HG03558 (cell line): ENCODE data around the gene NIPAL3.
"Not testable (repeated sequence)": the region's sequence is repeated elsewhere in the genome, so short reads cannot be mapped to it uniquely, and the experiment has no call there.

Experiments used
- ATAC-seq: cut with Tn5 transposase; IDR thresholded peaks from one replicate; pipeline ENCODE4 v1.9.1; 2021; ENCODE audit warnings: moderate number of reproducible peaks; ENCODE audit not compliant: unreplicated experiment; ENCODE audit errors: extremely low read depth

Gene NIPAL3

DNA sequence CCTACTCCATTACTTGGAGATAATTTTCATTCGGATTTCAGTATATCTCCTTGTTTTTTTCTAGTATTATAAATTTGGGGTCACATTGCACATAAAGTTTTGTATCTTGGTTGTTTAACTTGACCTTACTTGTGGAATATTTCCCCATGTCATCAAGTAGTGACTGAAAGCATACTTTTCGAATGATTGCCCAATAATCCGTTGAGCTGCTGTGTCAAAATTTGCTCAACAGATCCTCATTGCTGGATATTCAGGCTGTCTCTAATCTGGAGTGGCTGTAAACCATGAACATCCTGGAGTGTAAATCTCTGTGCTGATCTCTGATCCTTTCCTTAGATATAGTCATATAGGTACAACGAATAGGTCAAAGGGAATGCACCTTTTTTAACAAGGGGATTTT lies 4.9 kb downstream of the NIPAL3 start:
- ATAC-seq = no peak

DNA sequence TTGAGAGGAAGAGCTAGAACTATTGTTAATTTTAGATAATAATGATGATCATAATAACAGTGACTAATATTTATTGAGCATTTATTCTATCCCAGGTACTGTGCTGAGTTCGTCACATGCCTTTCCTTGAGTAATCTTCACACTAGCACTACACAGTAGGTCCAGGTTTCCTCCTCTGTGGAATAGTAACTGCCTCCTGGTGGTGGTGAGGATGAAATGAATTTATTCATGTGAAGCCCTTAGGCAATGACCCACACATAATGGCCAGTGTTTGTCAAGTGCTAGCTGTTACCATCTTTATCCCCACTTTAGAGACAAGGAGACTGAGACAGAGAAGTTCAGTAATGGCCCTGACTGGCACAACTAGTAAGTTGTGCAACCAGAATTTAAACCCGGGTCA lies 5.9 kb downstream of the NIPAL3 start:
- no peak for ATAC-seq

DNA sequence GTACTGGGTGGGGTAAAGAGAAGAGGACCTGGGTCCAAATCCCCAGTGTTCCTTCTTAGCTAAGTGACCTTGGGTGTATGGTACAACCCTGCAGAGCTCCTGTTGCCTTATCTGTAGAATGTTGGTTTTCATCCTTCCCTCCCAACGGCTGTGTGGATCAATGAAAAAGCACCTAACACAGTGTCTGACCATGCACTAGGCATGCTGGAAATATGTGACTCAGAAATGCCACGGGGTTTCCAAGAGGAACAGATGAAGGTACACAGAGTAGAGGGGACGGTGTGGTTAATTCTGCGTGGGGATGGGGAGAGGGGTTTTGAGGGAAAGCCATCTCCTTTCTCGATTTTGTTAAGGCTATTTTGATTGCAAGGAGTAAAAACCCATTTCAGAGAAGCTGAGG lies 8.6 kb downstream of the NIPAL3 start:
- no peak for ATAC-seq

DNA sequence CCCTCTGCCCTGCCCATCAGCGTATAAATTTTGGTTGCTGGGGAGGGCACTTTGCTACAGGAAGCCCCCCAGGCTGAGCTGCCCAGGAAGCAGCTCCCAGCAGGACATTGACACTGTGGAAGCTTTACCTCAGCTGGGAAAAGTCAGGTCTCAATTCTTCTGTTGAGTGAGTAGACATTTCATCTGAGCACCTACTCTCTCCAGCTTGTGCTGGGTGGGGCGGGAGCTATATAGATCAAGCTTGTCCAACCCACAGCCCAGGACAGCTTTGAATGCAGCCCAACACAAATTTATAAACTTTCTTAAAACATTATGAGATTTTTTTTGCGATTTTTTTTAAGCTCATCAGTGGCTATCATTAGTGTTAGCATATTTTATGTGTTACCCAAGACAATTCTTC lies 9.4 kb downstream of the NIPAL3 start:
- no peak for ATAC-seq

DNA sequence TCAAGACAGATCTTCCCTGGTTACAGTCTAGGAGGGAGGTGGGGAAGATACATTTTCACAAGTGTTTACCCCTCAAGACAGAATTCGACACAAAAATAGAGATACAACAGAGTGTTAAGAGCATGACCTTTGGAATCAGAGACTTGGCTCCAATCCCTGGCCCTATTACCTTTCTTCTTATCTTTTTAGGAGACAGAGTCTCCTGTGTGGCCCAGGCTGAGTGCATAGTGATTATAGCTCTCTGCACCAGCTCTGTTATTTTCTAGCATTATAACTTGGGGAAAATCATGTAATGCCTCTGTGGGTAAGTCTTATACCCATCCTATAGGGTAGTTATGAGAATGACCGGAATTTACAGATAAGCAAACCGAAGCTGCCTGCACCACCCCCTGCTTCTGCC lies 9.8 kb downstream of the NIPAL3 start:
- ATAC-seq = no peak

DNA sequence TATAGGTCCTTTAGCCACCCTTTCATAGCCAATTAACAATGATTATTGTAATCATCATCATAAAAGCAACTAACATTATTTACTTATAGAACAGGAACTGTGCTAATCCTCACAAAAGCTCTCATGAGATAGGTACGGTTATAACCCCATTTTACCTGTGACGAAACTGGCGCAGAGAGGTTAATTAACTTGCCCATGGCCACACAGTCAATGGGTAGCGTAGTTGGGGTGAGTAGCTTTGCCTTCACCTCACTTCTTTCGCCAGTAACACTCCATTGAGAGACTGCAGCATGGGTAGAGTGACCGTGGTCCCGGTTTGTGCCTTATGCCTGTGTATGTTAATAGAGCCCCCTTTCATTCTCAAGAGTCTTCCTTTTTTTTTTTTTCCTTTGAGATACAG lies 10.3 kb downstream of the NIPAL3 start:
- ATAC-seq = no peak

DNA sequence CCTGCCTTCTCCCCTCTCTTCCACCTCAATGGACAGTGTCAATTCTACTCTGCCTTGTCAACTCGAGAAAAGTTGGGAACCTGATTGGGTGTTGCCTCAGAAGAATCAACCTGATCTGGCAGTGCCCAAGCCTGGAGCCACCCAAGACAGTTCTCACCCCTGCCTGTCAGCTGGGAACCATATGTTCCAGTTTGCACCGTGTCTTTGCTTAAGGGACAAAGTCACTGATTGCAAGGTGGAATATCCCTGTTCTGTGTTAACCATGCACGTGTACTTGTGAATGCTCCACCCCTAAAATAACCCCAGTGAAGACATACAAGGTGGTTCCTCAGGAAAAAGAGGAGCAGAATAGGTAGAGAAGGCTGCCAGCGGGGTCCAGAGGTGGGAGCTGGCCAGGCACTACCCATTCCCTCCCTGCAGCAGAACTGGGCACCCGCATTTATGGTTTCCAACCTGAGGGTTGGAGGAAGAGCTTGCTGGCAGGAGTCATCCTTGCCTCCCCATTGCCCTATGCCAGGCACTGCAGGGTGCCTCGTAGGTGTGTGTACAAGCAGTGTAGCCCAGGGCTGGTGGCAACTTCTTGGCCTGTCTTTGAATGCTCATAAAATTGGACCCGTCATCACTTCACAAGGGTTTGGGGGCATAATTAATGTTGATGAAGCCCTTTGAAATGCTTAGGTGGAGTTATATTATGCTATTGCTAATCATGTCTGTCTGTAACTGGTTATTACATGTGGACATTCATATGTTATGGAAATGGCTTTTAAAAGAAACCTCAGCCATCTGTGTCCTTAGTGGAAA lies 11.3 kb downstream of the NIPAL3 start:
- no peak for ATAC-seq

DNA sequence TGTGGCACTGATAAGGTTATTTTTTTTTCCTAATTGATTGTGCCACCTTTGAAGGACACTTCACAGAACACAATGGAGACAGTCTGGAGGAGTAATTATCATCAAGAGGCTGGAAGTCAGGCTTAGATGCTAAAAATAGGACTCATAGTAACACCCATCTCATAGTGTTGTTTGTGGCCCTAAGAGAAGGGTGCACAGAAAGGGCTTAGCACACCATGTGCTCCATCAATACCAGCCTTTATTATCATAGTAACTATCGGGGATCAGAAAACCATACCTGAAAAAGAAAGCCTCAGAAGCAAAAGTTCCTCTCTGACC lies 11.9 kb downstream of the NIPAL3 start:
- ATAC-seq = no peak

DNA sequence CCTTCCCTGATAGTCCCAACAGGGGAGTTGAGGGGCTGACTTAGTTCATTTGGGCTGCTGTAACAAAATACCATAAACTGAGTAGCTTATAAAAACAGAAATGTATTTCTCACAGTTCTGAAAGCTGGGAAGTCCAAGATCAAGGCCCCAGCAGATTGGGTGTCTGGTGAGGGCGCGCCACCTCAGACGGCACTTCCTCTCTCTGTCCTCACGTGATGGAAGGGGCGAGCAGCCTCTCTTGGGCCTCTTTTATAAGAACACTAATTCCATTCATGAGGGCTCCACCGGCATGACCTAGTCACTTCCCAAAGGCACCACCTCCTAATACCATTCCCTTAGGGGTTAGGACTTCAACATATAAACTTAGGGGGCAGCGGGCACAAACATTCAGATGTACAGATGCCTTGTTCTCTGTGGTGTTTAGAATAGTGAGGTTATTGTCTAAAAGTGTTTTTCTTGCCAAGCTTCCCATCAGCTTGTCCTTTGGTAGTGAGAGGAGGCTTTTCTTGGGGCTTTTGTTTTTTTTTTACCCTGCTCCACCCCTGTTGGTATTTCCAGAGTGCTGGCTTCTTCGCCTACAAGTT lies 20.3 kb downstream of the NIPAL3 start:
- ATAC-seq = no peak

DNA sequence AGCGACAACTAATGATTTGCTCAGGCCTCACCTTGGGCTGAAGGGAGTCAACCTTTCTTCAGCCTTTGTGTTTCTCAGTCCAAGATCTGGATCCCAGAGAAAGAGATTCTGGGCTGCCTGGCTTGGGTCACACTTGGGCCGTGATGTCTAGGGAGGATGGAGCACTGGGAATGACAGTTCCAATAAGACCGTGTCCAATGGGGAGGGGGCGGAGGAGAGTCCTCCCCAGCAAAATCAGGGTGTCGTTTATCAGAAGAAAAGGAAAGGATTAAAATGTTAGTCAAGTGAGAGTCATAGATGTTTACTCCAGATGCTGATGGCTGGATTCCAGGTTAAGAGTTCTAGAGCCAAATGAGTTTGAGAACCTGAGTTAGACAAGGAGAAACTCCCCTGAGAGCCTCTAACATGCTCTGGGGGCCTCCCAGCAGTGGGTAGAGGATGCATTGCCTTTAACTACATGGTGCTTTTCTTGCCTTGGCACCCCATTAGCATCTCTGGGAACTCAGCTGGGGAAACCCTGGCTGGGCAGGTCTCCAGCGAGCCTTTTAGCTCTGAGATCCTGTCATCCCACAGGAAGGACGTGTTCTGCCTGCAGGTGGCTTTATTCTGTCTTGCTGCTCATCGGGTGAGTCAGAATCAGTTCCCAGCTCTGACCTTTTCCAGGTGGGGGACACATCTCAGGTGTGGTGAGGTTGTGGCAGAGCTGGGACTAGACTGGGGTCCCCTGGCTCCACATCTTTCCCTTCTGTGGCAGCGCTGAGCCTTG lies 22.2 kb downstream of the NIPAL3 start:
- no peak for ATAC-seq

DNA sequence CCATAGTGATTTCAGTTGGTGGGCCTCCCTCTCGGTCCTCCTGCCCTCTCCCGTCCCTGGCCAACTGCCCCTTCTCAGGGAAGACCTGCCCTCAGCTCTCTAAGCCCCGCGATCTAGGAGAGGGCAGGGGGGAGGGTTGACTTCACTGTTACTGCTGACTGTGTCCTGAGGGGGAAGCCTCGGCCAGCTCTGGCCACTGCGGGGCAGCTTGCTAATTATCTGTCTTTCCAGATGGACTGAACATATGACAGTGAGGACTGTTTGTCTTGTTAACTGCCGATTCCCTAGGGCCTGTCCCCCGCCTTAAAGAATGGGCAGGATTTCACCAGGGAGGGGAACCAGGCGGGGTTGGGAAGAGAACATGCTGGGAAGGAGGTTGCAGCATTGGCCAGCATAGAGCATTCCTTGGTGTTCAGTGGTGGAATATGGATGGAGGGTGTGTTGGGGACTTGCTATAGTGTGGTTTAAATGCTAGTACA lies 22.9 kb downstream of the NIPAL3 start:
- no peak for ATAC-seq

DNA sequence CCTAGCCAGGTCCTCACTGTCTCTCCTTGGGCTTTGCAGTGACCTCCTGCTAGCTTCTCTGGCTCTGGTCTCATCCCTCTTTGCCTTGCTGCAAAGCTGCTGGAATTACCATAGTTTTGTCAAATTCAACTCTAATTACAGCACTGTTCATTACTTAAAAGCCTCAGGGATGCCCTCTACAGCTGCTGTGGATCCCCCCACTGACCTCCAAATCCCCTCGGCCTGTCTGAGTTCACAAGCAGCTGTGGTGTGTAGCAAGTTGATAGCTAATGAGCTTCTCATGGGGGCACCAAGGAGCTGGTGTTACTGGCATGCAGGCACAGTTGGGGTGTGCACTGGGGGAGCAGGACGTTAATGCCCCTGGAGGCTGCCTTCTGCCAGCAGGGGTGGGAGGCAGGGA lies 24.8 kb downstream of the NIPAL3 start:
- ATAC-seq = no peak

DNA sequence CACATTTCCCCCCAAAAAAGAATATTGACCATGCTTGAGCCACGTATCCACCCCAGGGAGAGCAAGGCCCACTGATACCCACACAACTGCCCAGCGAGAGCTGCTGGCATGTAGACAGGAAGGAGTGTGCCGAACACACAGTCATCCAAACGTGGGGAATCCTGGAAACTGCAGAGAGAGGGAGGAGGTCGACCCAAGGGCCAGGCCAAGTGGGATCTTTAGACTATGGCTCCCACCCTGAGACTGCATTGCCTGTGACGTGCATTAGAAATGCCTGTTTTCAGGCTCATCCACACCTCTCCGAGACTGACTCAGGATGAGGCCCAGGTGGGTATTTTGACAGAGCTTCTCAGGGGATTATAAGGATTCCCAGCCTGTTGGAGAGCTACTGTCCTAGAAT lies 25.9 kb downstream of the NIPAL3 start:
- ATAC-seq = no peak

DNA sequence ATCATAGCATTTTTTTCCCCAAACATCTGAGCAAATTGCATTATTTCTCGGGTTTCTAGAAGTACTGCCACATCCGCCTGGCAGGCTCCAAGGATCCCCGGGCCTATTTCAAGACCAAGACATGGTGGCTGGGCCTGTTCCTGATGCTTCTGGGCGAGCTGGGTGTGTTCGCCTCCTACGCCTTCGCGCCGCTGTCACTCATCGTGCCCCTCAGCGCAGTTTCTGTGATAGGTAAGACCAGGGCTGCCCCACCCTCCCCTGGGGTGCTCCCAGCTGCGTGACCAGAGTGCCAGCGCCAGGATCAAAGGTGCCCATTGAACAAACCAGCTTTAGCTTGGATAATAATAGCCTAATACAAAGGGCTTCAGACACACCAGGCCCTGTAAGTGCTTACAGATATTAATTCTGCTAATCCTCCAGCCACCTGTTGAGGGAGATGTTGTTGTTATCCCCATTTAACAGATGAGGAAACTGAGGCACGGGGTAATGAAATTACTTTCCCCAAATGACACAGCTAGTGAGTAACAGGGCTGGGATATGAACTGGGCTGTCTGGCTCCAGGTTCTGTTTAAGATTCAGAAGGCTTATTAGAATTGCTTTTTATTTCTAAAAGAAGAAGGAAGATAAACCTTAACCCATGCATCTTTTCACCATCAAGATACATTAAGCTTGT lies 26.5 kb downstream of the NIPAL3 start:
- ATAC-seq = no peak

DNA sequence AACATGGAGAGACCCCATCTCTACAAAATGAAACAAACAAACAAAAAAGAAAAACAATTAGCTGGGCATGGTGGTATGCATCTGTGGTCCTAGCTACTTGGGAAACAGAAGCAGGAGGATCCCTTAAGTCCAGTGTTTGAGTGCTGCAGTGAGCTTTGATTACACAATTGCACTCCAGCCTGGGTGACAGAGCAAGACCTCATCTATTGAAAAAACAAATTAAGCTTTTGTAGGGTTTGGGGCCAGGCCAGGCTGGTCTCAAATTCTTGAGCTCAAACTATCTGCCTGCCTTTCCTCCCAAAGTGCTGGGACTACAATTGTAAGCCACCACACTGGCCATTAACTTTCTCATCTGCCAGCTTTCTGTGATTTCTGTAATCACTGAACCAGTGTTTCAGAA lies 27.2 kb downstream of the NIPAL3 start:
- ATAC-seq = no peak

DNA sequence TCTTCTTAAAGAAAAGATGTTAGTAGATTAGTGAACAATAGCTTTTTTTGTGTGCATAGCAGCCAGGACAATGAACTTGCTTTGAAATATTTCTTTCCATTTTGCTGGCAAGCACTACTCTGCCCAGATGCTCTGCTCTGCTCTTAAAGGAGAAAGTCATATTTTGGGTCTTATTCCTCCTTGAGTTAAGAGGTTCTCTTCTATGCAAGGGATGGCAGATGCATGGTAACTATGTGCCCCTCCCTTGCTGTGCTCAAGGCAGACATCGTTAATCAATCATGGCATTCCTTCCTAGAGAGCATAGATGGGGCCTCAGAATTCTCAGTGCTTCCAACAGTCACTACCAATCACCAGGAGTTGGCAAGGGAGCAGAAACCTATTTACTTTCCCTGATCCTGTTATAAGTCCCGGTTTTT lies 27.6 kb downstream of the NIPAL3 start:
- ATAC-seq = no peak

DNA sequence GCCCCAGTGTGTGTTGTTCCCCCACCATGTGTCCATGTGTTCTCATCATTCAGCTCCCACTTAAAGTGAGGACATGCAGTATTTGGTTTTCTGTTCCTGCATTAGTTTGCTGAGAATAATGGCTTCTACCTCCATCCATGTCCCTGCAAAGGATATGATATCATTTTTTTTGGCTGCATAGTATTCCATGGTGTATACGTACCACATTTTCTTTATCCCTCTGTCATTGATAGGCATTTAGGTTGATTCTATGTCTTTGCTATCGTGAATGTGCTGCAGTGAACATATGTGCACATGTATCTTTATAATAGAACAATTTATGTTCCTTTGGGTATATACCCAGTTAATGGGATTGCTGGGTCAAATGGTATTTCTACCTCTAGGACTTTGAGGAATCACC lies 30.8 kb downstream of the NIPAL3 start:
- ATAC-seq = not testable (repeated sequence)

DNA sequence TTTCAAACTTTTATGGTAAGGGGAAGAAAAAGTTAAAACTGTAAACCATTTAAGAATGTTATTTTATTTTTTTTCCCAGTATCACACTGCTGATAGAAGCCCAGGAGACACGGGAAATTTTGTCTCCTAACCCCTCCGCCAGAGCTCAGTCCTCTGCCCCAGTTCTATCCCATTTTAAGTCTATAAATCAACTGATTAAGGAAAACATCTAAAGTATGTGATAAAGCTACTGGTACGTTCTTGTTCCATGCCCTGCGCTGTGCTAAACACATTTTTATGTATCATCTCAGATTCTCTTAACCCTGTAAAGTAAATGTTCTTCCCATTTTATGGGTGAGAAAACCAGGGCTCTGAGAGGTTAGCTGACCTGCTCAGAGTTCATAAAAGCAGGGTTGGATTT lies 34.7 kb downstream of the NIPAL3 start:
- no peak for ATAC-seq

DNA sequence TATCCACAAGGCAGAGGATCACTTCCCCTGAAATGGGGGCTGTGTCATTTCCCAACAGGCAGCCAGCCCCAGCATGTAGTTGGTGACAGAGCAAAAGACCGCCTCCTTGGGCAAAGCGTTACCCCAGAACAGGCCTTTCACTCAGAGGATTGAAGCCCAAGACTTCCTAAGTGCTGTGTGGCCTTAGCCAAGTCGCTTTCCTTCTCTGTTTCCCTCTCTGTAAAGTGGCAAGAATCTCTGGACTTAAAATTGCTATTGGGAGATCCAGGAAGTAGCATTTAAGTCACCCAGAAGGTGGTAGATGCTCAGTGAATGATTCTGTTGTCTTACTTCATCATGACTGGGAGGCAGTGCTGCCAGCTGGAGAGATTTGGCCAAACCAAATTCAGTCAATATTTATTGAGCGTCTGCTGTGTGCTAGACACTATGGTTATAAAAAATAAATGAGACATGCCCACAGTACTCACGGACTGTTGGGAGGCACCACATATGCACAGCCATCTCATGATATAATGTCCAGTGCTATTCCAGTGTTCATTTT lies 35.3 kb downstream of the NIPAL3 start:
- ATAC-seq = no peak

DNA sequence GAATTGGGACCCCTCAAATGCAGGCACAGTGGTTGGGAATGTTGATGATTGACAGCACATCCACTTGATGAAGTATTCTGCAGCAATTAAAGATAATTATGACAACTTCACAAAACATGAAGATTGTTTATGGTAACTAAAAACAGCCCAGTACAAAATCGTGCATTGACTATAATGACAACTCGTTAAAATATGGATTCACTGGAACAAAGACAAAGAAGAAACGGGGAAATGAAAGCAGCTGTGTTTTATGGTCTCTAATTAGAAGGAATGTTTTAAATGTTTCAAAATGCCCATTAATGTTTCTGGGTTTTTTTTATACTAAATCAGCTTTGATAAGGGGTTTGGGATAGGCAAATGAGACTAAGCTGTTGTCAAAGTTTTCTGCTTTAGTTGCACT lies 36.1 kb downstream of the NIPAL3 start:
- ATAC-seq = no peak
